GM18499 (cell line): Measurements from ENCODE around the gene ZNF423.

ENCODE experiments used
- ATAC-seq: cut with Tn5 transposase; IDR thresholded peaks from one replicate; pipeline ENCODE4 v1.9.1; 2021; ENCODE audit warnings: moderate number of reproducible peaks; ENCODE audit not compliant: insufficient read depth, unreplicated experiment

Gene ZNF423

DNA sequence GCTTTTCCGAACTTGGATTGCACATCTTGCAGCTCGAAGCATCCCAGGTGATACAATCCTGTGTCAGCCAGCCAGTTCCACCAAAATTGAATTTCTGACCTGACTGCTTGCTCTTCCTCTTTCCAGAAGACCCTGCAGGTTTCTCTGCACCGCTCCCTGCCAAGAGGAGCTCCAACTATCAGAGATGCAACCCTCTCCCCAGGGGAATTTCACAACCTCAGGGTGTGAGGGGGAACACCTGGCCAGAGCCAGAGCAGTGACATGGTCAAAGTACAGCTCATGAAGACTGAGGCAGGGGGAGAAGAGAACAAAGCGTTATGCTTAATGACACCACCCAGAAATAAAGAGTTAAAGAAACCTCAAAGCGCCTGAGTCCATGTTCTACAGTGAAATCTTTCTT is 25.0 kb downstream of the ZNF423 start:
- ATAC-seq = no peak

DNA sequence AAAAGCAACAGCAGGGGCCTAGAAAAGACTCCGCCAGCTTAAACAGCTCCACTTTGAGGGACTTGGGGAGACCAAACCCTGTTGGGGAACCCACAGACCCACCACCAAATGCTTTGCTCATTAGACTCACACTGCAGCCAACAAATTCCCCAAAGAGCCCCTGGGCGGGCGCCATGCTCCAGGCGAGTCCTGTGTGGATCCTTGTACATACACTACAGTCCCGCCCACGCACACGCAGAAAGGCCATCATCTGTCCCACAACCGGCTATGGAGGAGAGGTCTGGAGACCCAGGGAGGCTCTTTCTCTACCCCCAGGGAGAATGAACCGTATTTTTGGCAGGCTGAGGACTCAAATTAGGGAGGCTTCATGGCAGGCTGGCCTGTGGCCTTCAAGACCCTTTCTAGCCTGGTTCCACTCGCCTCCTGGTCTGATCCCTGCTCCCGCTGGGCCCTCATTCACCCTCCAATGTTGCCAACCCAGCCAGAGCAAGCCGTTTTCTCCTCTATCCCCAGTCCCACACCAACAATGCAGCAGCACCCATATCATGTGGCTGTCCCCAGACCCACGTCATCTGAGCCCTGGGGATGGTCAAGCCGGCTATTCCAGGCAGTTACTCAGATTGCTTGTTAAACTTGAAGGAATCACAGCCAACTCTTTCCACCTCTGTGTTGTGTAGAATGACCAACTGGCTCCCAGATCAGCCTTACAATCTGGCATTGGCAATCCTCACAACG is 27.2 kb downstream of the ZNF423 start:
- no peak for ATAC-seq

DNA sequence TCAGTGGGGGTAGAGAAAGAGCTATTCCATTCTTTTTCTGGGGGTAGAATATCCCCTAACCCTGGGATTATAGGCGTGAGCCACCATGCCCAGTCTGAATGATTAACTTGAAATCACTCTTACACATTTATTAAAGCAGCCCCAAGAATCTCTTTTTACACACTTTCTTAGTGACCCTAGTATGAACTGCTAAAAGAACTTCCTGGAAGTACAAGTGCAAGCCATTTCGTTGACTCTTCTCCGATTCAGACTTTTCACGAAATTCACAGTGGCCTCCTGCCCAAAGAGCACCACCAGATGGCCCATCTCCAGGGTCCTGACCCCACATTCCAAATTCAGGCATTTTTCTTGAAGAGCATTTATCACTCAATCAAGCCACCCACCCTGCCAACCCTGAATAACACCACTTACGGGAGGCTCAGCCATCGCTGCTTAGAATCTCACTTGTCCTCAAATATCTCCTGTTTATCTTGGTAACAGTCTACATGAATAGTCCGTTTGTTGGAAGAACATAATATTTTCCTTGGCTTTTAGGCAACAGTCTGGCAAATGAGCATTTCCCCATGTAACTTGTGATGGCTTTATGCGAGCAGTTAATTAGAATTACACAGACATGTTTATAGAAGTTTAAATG is 28.0 kb downstream of the ZNF423 start:
- ATAC-seq = no peak

DNA sequence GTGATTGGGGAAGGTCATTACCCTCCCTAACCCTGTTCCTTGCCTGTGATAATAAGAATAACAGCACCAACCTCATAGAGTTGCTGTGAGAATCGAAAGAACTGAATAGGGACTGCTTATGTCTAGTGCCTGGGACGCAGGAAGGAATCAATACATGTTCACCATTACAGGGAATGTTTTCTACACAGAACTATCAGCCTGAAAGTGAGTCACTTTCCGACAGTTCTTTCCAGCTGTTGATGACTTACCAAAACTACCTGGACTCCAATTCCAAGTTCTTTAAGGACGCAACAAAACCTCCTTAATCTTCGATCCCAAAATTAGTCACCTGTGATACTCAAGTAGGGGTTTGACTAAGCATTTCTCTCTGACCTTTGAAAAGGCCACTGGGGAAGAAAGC is 29.4 kb downstream of the ZNF423 start:
- ATAC-seq = no peak

DNA sequence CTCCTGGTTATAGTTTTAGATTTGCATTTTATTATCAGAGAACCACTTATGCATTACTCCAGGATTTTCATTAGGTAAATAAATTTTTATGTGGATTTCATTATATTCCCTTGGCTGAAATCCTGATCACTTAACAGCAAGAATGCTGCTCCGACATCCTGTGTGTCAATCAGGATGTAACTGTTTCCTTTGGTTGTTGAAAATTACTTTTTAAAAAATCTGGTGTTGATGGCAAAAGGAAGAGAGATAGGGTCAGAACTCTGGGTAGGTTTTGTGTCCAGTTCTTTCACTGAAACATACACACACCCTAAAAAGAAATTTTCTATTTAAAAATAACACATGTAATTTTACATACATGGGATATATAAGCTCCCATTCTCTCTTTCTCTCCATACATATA is 30.9 kb downstream of the ZNF423 start:
- ATAC-seq = no peak

DNA sequence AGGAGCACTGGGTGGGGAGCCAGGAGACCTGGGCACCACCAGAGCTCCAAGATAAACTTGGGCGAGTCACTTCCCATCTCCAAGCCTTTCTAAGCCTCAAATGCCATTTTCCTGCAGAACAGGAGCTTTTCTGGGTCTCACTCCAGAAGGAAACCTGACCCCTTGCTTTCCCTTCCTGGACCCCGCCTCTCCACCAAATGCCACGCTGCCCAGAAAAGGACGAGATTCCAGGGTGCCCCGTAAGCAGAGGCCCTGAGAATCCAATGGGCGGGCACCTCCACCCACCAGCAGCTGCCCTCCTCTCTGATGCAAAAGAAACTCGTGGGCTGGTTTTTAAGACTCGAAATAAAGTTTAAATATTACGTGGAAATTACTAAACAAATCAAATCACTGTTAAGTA is 31.3 kb downstream of the ZNF423 start:
- no peak for ATAC-seq

DNA sequence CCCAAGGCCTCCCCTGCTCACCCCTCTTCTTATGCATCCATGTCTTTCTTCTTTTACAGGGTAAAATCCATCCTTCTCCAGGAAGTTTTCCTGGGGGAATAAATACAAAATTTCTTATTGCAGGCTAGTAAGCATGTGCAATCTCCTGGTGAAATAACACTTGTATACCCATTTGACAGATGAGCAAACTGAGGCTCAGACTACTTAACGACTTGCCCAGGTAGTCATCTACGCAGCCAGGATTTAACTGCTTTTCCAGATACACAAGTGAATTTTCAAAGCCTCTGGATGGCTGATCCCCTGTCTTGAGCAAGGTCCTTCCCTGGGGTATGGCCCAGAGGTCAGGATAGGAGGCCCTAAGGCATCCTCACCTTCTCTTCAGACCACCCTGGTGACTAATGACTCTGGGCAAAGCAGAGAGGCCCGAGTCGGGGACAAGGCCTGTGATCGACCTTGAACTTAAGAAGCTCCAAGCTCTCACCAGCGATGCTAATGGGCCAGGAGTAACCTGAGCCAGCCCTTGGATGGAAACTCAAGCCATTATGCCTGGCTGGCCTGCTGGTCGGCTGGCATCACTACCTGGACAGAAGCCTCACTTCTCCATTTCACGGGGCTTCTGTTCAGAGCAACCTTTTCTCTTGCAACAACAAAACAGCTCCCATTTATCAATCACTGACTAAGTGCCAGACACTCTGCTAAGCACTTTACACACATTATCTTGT is 33.1 kb downstream of the ZNF423 start:
- ATAC-seq = no peak

DNA sequence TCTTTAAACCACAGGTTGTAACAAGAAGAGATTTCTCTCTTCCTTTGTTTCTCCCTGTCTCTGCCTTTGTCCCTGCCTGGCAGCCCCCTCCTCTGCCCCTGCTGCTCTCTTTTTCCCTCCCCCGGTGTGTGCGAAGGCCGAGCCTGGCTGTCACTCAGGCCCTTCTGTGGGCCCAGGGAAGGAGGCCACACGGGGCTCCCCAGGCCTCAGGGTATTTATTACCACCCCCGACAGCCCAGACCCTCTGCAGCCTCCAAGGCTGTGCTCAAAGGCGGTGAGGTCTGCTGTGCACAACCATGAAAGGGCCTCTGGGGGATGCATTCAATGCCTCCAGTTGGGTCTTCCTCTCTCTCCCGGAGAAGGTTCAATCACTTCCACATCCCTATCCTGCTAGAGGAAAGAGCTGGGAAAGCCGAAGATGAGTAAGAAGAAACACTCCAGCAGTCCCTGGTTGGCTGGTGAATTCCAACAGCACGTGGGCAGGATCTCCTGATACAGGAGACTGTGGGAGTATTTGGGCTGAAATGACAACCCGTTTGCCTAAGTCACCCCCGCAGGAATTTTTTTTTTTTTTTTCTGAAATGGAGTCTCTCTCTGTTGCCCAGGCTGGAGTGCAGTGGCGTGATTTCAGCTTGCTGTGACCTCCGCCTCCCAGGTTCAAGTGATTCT is 34.2 kb downstream of the ZNF423 start:
- ATAC-seq = no peak

DNA sequence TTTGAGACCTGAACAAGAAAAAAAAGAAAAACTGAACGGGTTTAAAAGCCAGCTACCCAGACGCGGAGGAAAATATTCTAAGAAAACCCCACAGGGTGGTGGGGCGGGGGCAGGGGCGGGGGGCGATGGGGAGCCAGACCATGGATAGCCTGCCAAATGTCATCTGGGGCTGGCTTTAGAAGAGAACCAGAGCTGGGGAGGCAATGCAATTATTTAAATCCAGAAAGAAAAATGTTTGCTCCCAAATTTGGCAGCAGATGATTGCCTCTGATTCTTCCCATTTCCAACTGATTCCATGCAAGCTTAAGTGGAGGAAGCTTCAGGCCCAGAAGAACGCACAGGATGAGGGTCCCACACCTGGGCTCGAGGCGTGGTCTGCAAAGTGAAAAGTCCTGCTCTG is 34.8 kb downstream of the ZNF423 start:
- ATAC-seq = no peak

DNA sequence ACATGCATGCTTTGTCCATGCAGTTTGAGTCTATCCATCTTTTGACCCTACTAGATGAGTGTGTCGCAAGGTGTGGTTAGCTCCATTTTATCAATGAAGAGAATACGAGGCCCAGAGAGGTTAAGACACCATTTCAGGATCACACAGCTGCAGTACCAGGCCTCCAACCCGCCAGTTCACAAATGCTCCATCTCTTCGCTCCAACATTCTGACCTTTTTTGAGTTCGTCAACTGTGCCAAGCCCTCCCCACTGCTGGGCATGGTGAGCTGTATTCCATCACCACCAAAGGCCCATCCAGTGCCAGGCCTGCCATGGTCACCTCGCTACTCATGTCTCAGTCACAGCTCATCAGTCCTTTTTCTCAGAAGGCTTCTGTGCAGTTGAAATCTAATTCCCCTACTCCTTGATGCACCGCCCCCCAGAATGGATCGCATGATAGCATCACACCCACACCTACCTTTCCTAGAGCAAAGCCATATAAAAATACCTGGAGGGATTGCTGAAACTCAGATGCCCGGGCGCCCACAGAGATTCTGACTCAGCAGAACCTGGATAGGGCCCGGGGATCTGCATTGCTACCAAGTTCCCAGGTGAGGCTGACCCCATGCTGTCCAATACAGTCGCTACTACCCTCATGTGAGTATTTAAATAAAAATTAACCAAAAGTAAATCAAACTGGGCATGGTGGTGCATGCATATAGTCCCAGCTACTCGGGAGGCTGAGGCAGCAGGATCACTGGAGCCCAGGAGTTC is 38.0 kb downstream of the ZNF423 start:
- no peak for ATAC-seq

DNA sequence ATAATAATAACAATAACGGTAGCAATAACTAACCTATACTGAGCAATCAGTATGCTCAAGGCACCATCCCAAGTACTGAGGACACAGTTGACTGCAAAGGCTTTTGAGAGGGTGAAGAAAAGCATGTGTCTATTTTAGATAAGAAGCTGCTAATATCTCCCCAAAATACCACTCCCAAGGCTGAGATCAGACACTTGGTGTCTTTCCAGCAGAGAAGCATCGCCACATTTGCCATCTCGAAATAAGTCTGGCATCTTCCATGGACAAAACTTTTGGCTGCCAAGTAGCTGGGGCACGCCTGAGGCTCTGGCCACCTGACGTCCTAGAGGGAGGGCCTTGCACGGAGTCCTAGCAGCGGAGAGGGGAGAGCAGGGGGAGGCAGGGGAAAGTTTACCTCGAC is 39.0 kb downstream of the ZNF423 start:
- no peak for ATAC-seq

DNA sequence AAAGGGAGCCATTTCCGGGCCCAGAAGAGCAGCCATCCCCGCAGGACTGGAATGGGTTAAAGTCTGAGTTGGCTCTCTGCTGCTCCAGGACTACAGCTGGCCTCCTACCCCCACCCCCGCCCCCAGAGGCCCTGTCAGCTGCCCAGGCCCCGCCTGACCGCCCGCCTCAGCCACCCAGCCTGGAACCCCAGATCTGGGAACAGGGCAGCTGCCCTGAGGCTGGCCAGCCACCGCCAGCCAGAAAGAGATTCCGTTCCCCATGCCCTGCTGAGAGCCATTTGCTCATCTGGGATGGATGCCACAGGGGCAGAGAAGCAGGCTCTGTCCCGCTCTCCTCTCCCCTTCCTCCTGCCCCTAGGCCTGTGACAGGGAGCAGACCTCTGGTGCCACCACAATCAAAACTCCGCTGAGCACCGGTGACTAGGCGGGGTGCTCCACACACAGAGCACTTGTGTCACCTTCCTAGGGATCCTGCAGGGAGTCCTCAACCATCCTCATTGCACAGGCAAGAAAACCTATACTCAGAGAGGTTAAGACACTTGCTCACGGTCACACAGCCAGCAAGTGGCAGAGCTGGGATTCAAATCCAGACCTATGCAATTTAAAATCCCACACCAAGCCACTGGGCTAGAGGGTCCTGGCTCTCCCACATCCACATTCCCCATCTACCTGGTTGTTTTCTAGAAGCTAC is 44.1 kb downstream of the ZNF423 start:
- no peak for ATAC-seq

DNA sequence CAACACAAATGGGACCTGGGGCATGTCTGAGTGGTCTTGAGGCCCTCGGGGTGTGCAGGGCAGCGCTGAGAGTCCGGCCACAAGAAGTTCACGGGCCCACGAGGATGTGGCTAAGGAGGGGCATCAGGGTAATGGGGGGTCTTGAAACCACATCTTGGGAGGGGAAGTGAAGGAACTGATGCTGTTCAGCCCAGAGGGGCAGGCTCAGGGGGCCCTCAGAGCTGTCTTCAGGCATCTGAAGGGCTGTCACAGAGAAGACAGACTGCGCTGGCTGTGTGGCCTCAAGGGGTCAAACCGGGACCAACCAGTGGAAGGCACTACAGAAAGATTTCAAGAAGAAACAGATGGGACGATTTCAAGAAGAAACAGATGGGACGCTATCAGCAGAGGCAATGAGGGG is 45.1 kb downstream of the ZNF423 start:
- ATAC-seq = no peak

DNA sequence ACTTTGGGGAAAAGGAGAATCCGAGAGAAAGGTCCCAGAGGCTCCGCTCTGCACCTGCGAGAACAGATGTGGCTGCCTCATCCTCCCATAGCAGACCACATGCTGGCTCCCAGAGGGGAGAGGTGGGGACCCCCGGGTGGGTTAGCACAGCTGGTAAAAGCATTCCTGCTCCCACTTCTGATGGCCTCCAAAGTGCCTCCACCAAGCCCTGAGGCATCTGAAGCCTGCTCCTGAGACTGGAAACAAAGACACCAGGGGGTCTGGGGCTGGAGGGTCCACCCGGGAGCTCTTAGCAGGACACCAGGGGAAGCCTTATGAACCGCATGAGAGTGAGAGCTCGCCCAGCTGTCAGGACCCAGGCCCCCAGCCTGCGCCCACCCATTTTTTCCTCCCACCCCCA is 46.4 kb downstream of the ZNF423 start:
- ATAC-seq = no peak

DNA sequence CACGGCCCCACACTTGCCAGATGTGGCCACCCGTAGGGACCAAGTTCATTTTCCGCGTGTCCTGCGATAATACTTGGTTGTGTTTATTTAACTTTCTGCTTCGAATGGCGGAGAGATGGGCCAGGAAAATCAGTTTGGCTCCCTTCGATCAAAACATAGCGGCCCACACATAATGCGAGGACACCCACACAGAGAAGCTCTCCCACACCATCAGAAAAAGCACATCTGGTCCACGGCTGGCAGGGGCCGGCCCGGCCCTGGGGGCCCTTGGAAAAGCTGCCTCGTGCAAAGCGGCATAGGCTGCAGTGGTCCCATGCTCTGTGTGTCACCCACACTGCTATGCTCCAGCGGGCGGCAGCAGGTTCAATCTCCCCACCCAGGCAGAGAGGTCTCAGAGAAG is 46.9 kb downstream of the ZNF423 start:
- no peak for ATAC-seq

DNA sequence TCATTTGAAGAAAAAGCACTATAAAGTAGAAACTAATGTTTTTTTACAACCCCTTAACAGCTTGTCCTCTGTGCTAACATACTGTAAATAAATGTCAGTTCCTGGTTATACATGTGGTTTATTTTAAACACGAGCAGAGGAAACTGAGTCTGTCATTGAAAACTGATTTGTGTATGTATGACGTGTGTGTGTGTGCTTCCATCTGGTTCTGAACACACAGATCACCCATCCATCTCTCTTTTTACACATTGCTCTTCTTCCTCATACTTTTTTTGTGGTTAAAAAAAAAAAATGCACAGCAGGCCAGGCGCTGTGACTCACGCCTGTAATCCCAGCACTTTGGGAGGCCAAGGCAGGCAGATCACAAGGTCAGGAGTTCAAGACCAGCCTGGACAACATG is 49.5 kb downstream of the ZNF423 start:
- ATAC-seq = no peak

DNA sequence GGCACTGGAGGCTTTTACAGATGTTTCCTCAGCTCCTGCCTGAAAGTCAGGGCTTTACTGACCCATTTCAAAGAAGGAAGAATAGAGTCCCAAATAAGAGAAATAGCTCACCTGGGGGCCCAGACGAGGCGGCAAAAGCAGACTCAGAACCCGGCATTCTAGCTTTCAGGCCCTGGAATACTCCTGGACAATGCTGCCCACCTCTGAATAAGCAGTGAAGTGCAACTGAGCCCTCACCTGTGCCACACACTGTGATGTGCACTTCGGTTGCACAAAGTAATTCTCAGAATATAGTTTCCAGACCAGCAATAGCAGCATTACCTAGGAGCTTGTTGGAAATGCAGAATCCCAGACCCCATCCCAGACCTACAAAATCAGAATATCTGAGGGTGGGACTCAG is 54.6 kb downstream of the ZNF423 start:
- no peak for ATAC-seq

DNA sequence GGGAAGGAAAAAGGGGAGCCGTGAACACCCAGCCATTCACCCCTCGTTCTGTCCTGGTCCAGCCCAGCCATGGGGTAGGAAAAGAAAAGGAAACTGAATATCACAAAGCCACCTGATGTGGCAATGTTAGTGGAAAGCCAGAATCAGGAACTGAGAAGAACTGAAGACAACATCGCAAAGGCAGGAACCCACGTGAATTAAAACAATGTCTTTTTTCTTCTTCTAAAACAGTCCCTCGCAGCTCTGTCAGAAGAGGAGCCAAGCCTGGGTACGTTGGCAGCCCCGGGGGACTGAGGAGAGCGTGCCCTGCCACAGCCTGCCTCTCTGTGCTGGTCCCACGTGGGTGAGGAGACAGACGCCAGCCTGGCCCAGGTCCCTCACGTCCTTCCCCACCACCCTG is 55.0 kb downstream of the ZNF423 start:
- ATAC-seq = no peak

DNA sequence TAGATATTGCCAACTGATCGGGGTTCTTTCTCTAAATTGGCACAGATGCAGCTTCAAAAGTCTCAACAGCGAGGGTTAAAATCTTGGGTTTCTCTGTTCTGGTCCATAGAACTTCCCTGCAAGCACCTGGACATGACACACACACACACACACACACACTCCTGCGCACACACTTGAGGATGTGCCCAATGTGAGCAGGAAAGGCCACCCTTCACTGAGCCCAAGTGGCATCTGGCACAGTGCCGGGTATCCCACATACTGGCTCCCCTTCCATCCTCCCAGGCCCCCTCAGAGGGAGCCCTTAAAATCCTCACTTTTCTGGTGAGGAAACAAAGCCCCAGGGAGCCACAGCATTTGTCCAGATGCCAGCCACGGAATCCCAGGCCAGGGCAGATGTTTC is 55.5 kb downstream of the ZNF423 start:
- no peak for ATAC-seq

DNA sequence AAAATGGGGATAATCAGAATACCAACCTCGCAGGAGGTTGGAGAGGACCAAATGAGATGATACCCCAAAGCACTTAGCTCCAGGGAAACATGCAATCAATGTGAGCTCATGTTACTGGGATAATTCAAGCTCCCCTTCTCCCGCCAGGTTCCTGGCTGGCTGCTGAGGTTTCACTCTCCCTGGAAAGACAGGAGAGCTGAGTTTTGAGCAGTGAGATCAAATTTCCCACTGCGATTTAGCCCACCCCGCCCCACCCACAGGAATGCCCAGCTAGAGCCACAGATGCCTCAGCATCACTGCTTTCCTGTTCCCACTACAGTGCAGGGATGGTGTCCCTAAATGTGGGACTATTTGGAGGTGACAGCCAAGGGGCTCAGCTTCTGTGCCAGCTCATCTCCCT is 56.7 kb downstream of the ZNF423 start:
- ATAC-seq = no peak
